ENCODE measurements around the gene SCN4A.
"Not testable (repeated sequence)": the region's sequence is repeated elsewhere in the genome, so short reads cannot be mapped to it uniquely, and the experiment has no call there.

- TF ChIP-seq CTCF (conservative IDR thresholded peaks at IDR 0.05; ENCODE audit: low read depth, low read length); EZH2phosphoT487 (IDR thresholded peaks at IDR 0.05; ENCODE audit: borderline replicate concordance, low read length): not testable (repeated sequence)
These were observed 73.6 kb downstream of the SCN4A start for GRCh38 chr17:63898899-63899798.

Measured in PC-3 (cell line).